HCT116 (cell line): ENCODE data around the gene PTCH2. TPM values are rescaled to one million over a fixed set of nuclear protein-coding genes. Genes with fewer than 3 reads are reported as not detected.

Experiments used
- ATAC-seq: fragments of 200-7000 bp; cut with Tn5 transposase; 2 replicates; pipeline ENCODE4 v1.9.1; 2020; ENCODE audit warnings: mild to moderate bottlenecking, moderate library complexity
- BruUV-seq: library from RNA; stranded (reverse); fragments of 400-500 nt; replicated peaks from 2 replicates; lab custom pipeline; 2021; lab: Mats Ljungman, UMichigan
- CTCF ChIA-PET: fragments of 300-600 bp; sonication (Branson Sonifier 250); formaldehyde crosslinking; loops from one replicate; lab custom pipeline; 2021; ENCODE audit warnings: antibody characterized with exemption; lab: Charles Lee
- POLR2A ChIA-PET: fragments of 300-600, 350-600 bp; sonication (Branson Sonifier 250); formaldehyde crosslinking; loops from one replicate; lab custom pipeline; 2021; ENCODE audit warnings: antibody characterized with exemption; lab: Charles Lee
- RAD21 ChIA-PET, 2 experiments: fragments of 300-600 bp; sonication (Branson Sonifier 250); formaldehyde crosslinking; loops; one replicate each; lab custom pipeline; 2023; ENCODE audit warnings: low total read pairs in 2 of 2; ENCODE audit not compliant: uncharacterized antibody in 2 of 2, unreplicated experiment in 2 of 2, low non-redundant PET in 1 of 2; lab: Charles Lee
- DNase-seq: peaks from one replicate; pipeline ENCODE4 v3.0.0-alpha.2; 2010; ENCODE audit warnings: low read depth, low spot score
- H2AFZ ChIP-seq: fragments of 200-600 bp; shearing (Covaris generic), sonication (generic); 2 replicates; pipeline ENCODE4 v1.6.1; 2017; ENCODE audit warnings: low read depth, mixed run types, mixed read lengths, antibody characterized with exemption, low read length; ENCODE audit not compliant: poor library complexity, severe bottlenecking
- H3K27ac ChIP-seq: 2 replicates; pipeline ENCODE4 v1.5.1; 2012; ENCODE audit warnings: low read depth, low read length
- H3K27me3 ChIP-seq: fragments of 200-600 bp; sonication (generic); 2 replicates; pipeline ENCODE4 v1.6.1; 2016; ENCODE audit warnings: mixed run types, low read length, mixed read lengths; ENCODE audit not compliant: insufficient read depth
- H3K36me3 ChIP-seq, 2 experiments: fragments of 200-500 bp in 1 of 2; fragments of 200-600 bp in 1 of 2; sonication (Bioruptor generic) in 1 of 2; sonication (generic) in 1 of 2; 2 replicates each; pipeline versions ENCODE4 v1.5.1 to v1.6.1; 2014 to 2016; ENCODE audit warnings: low read length in 2 of 2, inconsistent platforms in 1 of 2, mixed read lengths in 1 of 2, mixed run types in 1 of 2; ENCODE audit not compliant: insufficient read depth in 2 of 2, control insufficient read depth in 1 of 2
- H3K4me1 ChIP-seq, 2 experiments: fragments of 200-600 bp in 1 of 2; sonication (generic) in 1 of 2; 2 replicates each; pipeline versions ENCODE4 v1.5.1 to v1.6.1; 2012 to 2017; ENCODE audit warnings: low read length in 2 of 2, inconsistent platforms in 1 of 2, mild to moderate bottlenecking in 1 of 2, mixed read lengths in 1 of 2, mixed run types in 1 of 2, moderate library complexity in 1 of 2; ENCODE audit not compliant: insufficient read depth in 2 of 2, control insufficient read depth in 1 of 2
- H3K4me2 ChIP-seq: fragments of 200-600 bp; sonication (generic); 2 replicates; pipeline ENCODE4 v1.6.1; 2017; ENCODE audit warnings: mixed run types, low read length, mixed read lengths
- H3K4me3 ChIP-seq, 2 experiments: fragments of 200-600 bp in 1 of 2; sonication (generic) in 1 of 2; replicated peaks in 1 of 2; 2 replicates each; pipeline ENCODE4 v1.5.1; 2011 to 2016; ENCODE audit warnings: low read length in 2 of 2, control low read depth in 1 of 2, low read depth in 1 of 2, mild to moderate bottlenecking in 1 of 2, mixed read lengths in 1 of 2, mixed run types in 1 of 2
- H3K79me2 ChIP-seq: fragments of 200-600 bp; sonication (generic); 2 replicates; pipeline ENCODE4 v1.6.1; 2017; ENCODE audit warnings: mild to moderate bottlenecking, mixed run types, low read length, moderate library complexity, mixed read lengths; ENCODE audit not compliant: insufficient read depth
- H3K9ac ChIP-seq: fragments of 200-600 bp; sonication (generic); 2 replicates; pipeline ENCODE4 v1.6.1; 2016; ENCODE audit warnings: low read length, mixed read lengths
- H3K9me2 ChIP-seq: fragments of 200-600 bp; sonication (generic), shearing (Covaris generic); 2 replicates; pipeline ENCODE4 v1.6.1; 2017; ENCODE audit warnings: mixed run types, mild to moderate bottlenecking, moderate library complexity; ENCODE audit not compliant: insufficient read depth
- H3K9me3 ChIP-seq, 2 experiments: fragments of 200-500 bp in 1 of 2; fragments of 200-600 bp in 1 of 2; sonication (Bioruptor generic) in 1 of 2; sonication (generic) in 1 of 2; 2 replicates each; pipeline ENCODE4 v1.6.1; 2014 to 2017; ENCODE audit warnings: low read length in 2 of 2, mixed read lengths in 2 of 2, inconsistent platforms in 1 of 2, low read depth in 1 of 2, mild to moderate bottlenecking in 1 of 2, mixed run types in 1 of 2, moderate library complexity in 1 of 2; ENCODE audit not compliant: control insufficient read depth in 1 of 2, insufficient read depth in 1 of 2
- H4K20me1 ChIP-seq: fragments of 200-600 bp; sonication (generic), shearing (Covaris generic); 2 replicates; pipeline ENCODE4 v1.6.1; 2017; ENCODE audit warnings: mixed run types, mild to moderate bottlenecking, moderate library complexity; ENCODE audit not compliant: insufficient read depth
- ATF3 ChIP-seq: IDR thresholded peaks from 2 replicates; pipeline ENCODE4 v1.6.1; 2012
- CBX3 ChIP-seq: IDR thresholded peaks from 2 replicates; pipeline ENCODE4 v1.6.1; 2012; ENCODE audit warnings: low read depth
- CEBPB ChIP-seq: IDR thresholded peaks from 2 replicates; pipeline ENCODE4 v1.6.1; 2012; ENCODE audit warnings: low read depth
- EGR1 ChIP-seq: IDR thresholded peaks from 2 replicates; pipeline ENCODE4 v1.6.1; 2012; ENCODE audit warnings: low read depth
- ELF1 ChIP-seq: IDR thresholded peaks from 2 replicates; pipeline ENCODE4 v1.6.1; 2012; ENCODE audit warnings: low read depth, borderline replicate concordance
- EZH2 ChIP-seq: fragments of 200-600 bp; sonication (generic); IDR thresholded peaks from 2 replicates; pipeline ENCODE4 v1.6.1; 2017; ENCODE audit warnings: antibody characterized with exemption, mixed run types
- EZH2phosphoT487 ChIP-seq: fragments of 200-600 bp; IDR thresholded peaks from 2 replicates; pipeline ENCODE4 v1.6.1; 2018; ENCODE audit warnings: antibody characterized with exemption, borderline replicate concordance
- FOSL1 ChIP-seq: IDR thresholded peaks from 2 replicates; pipeline ENCODE4 v1.6.1; 2012; ENCODE audit warnings: low read depth
- JUND ChIP-seq: IDR thresholded peaks from 2 replicates; pipeline ENCODE4 v1.6.1; 2012
- POLR2A ChIP-seq: IDR thresholded peaks from 2 replicates; pipeline ENCODE4 v1.7.0; 2011; ENCODE audit warnings: borderline replicate concordance; ENCODE audit not compliant: insufficient read depth, insufficient read length; ENCODE audit errors: extremely low read depth
- POLR2AphosphoS5 ChIP-seq: IDR thresholded peaks from 2 replicates; pipeline ENCODE4 v1.6.1; 2011; ENCODE audit warnings: mild to moderate bottlenecking, low read depth, low read length, moderate library complexity
- RAD21 ChIP-seq: IDR thresholded peaks from 2 replicates; pipeline ENCODE4 v1.6.1; 2012; ENCODE audit warnings: low read depth, mild to moderate bottlenecking
- REST ChIP-seq: IDR thresholded peaks from 2 replicates; pipeline ENCODE4 v1.6.1; 2012; ENCODE audit warnings: low read depth
- SIN3A ChIP-seq: IDR thresholded peaks from 2 replicates; pipeline ENCODE4 v1.6.1; 2012; ENCODE audit warnings: low read depth
- TCF7L2 ChIP-seq: IDR thresholded peaks from 2 replicates; pipeline ENCODE4 v1.7.0; 2011; ENCODE audit warnings: borderline replicate concordance, inconsistent platforms; ENCODE audit not compliant: insufficient read depth, insufficient read length; ENCODE audit errors: extremely low read depth
- ZBTB33 ChIP-seq: IDR thresholded peaks from 2 replicates; pipeline ENCODE4 v1.6.1; 2011; ENCODE audit warnings: mild to moderate bottlenecking, low read length, moderate library complexity; ENCODE audit not compliant: insufficient replicate concordance; ENCODE audit errors: extremely low read depth
- ZNF274 ChIP-seq: fragments of 200-500 bp; sonication (Bioruptor generic); IDR thresholded peaks from 2 replicates; pipeline ENCODE4 v1.6.1; 2014; ENCODE audit warnings: mild to moderate bottlenecking, low read depth, low read length, inconsistent platforms
- intact Hi-C: fragments of 100-400 bp; cut with micrococcal nuclease; formaldehyde crosslinking; loops from 2 replicates; pipeline ENCODE4 v1.10.0; 2022
- total RNA-seq: library from RNA; stranded (reverse); gene quantifications from one replicate; pipeline ENCODE4 v1.2.1, GENCODE V29; 2021; ENCODE audit not compliant: unreplicated experiment
- TF ChIP-seq, protein P1 (sequence below), 3 experiments: fragments of 200-600 bp in 1 of 3; sonication (generic) in 1 of 3; IDR thresholded peaks in 2 of 3; conservative IDR thresholded peaks in 1 of 3; 2 replicates each; pipeline ENCODE4 v1.5.1; 2012 to 2017; ENCODE audit warnings: low read depth in 2 of 3, low read length in 2 of 3, antibody characterized with exemption in 1 of 3, borderline replicate concordance in 1 of 3, control low read depth in 1 of 3, mild to moderate bottlenecking in 1 of 3, mixed read lengths in 1 of 3, mixed run types in 1 of 3, moderate library complexity in 1 of 3; ENCODE audit not compliant: insufficient read depth in 1 of 3

The PTCH2 gene
- total RNA-seq, 1 experiment from 2014 or later: 1.3 TPM

DNA sequence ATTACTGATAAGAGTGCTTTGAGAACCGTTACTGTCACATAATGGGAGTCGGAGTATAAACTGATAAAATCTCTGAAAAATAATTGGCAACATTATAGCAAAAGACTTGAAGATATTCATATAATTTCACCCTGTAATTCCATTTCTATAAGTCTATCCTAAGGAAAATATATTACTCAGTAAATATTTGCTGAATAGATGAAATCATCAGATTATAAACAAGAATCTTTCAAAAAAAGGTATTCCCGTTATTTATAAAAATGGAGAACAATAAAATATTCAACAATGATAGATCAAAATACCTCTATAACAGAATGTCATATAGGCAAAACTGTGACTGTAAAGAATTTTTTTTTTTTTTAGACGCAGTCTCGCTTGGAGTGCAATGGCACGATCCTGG is 42.4 kb upstream of the PTCH2 start:
- H3K27ac ChIP-seq: no peak overlapping the region
- H2AFZ ChIP-seq: no peak overlapping the region
- POLR2A ChIA-PET: no interaction called here
- no peak for ATAC-seq
- CTCF ChIA-PET: no interaction called here
- no peak overlapping the region for H3K4me2 ChIP-seq
- RAD21 ChIA-PET: no interaction called here
- no peak for TF ChIP-seq EGR1
- TF ChIP-seq ZBTB33: no peak
- no peak for TF ChIP-seq REST
- TF ChIP-seq, protein P1, sequence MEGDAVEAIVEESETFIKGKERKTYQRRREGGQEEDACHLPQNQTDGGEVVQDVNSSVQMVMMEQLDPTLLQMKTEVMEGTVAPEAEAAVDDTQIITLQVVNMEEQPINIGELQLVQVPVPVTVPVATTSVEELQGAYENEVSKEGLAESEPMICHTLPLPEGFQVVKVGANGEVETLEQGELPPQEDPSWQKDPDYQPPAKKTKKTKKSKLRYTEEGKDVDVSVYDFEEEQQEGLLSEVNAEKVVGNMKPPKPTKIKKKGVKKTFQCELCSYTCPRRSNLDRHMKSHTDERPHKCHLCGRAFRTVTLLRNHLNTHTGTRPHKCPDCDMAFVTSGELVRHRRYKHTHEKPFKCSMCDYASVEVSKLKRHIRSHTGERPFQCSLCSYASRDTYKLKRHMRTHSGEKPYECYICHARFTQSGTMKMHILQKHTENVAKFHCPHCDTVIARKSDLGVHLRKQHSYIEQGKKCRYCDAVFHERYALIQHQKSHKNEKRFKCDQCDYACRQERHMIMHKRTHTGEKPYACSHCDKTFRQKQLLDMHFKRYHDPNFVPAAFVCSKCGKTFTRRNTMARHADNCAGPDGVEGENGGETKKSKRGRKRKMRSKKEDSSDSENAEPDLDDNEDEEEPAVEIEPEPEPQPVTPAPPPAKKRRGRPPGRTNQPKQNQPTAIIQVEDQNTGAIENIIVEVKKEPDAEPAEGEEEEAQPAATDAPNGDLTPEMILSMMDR (IDR thresholded peaks at IDR 0.05 in 2 of 3, conservative IDR thresholded peaks at IDR 0.05 in 1 of 3; ENCODE audit: borderline replicate concordance in 1 of 3, insufficient read depth in 1 of 3, low read depth in 2 of 3, low read length in 2 of 3): no peak
- no peak for TF ChIP-seq POLR2A
- TF ChIP-seq ZNF274: no peak
- TF ChIP-seq EZH2: no peak
- no peak for TF ChIP-seq EZH2phosphoT487
- no peak for TF ChIP-seq CEBPB
- no peak for TF ChIP-seq TCF7L2
- TF ChIP-seq POLR2AphosphoS5: no peak
- TF ChIP-seq CBX3: no peak
- TF ChIP-seq RAD21: no peak
- TF ChIP-seq SIN3A: no peak
- TF ChIP-seq JUND: no peak
- TF ChIP-seq ELF1: no peak
- no peak for TF ChIP-seq FOSL1
- TF ChIP-seq ATF3: no peak
- H4K20me1 ChIP-seq: no peaks in the 10 kb centered on the region
- peaks cover 0 to 22% of the 10 kb centered on the region in 2 experiments; a peak in 2 of 4 replicates for H3K36me3 ChIP-seq
- DNase-seq: no peak
- H3K9ac ChIP-seq: no peak overlapping the region
- no peaks in the 10 kb centered on the region for H3K27me3 ChIP-seq
- no peak overlapping the region for H3K4me3 ChIP-seq
- no peaks in the 10 kb centered on the region; the same call in 1 of the 2 replicates for H3K9me2 ChIP-seq
- no peaks in the 10 kb centered on the region for H3K4me1 ChIP-seq
- no TSS peak for BruUV-seq
- intact Hi-C loops: no loop called here
- H3K9me3 ChIP-seq: peaks cover 4 to 18% of the 10 kb centered on the region in 2 experiments; a peak in 1 of 4 replicates
- no peaks in the 10 kb centered on the region for H3K79me2 ChIP-seq
